Embryonic facial prominence (tissue), 1 donor: ENCODE results near the gene MAP4K2.

Source experiments
- DNase-seq: peaks from one replicate; pipeline ENCODE4 v3.0.0-alpha.2; 2016; ENCODE audit errors: extremely low spot score

The MAP4K2 gene

GRCh38 chr11:64792482-64792881 is 10.5 kb downstream of the MAP4K2 start:
- DNase-seq, result no peak

GRCh38 chr11:64791781-64792291 is 11.2 kb downstream of the MAP4K2 start:
- DNase-seq, result no peak

GRCh38 chr11:64790205-64791095 is 12.6 kb downstream of the MAP4K2 start:
- DNase-seq, result no peak

GRCh38 chr11:64789331-64790204 is 13.4 kb downstream of the MAP4K2 start:
- DNase-seq, result no peak

- no peak for DNase-seq
Observed at GRCh38 chr11:64788321-64789215, 14.4 kb downstream of the MAP4K2 start.

- no peak for DNase-seq
Observed at GRCh38 chr11:64787526-64788320, 15.3 kb downstream of the MAP4K2 start.

GRCh38 chr11:64786308-64786707 is 16.7 kb downstream of the MAP4K2 start:
- DNase-seq, result no peak

- DNase-seq, result no peak
Observed at GRCh38 chr11:64784813-64785581, 18.0 kb downstream of the MAP4K2 start.

GRCh38 chr11:64778473-64779298 is 24.3 kb downstream of the MAP4K2 start, which contains the start of gene SF1:
TSS of gene SF1 (minus strand) at chr11:64778542. CDS start at chr11:64778392, 150 bp downstream.
- DNase-seq, result peak; percentile 100

- no peak for DNase-seq
Observed at GRCh38 chr11:64778223-64778472, 24.9 kb downstream of the MAP4K2 start.

GRCh38 chr11:64777449-64778222 is 25.4 kb downstream of the MAP4K2 start:
- peak; percentile 71 for DNase-seq

- no peak for DNase-seq
Observed at GRCh38 chr11:64776875-64777274, 26.1 kb downstream of the MAP4K2 start.

- DNase-seq, result no peak
Observed at GRCh38 chr11:64776425-64776824, 26.6 kb downstream of the MAP4K2 start.

- DNase-seq, result no peak
Observed at GRCh38 chr11:64774144-64774543, 28.9 kb downstream of the MAP4K2 start.

GRCh38 chr11:64772303-64773018 is 30.6 kb downstream of the MAP4K2 start:
- no peak for DNase-seq

- DNase-seq, result no peak
Observed at GRCh38 chr11:64771861-64772260, 31.2 kb downstream of the MAP4K2 start.

GRCh38 chr11:64770120-64770519 is 32.9 kb downstream of the MAP4K2 start:
- DNase-seq, result no peak

- no peak for DNase-seq
Observed at GRCh38 chr11:64769283-64769682, 33.7 kb downstream of the MAP4K2 start.
